ENCODE results near the gene AMMECR1.
"Not testable (repeated sequence)": the region's sequence is repeated elsewhere in the genome, so short reads cannot be mapped to it uniquely, and the experiment has no call there.

The AMMECR1 gene

GRCh38 chrX:110242371-110242770, 75.5 kb downstream of the AMMECR1 start:
- Histone ChIP-seq H3K4me3 (ENCODE audit: insufficient read length, low read depth) (no peak overlapping the region), H3K27me3 (ENCODE audit: insufficient read depth, insufficient read length) (no peaks in the 10 kb centered on the region), H3K9ac (ENCODE audit: insufficient read length, low read depth) (no peak overlapping the region), H3K9me3 (ENCODE audit: insufficient read depth, low read length) (no peaks in the 10 kb centered on the region), H3K4me1 (ENCODE audit: insufficient read depth, insufficient read length) (no peaks in the 10 kb centered on the region), H3K36me3 (ENCODE audit: insufficient read depth, insufficient read length, low read length) (no peaks in the 10 kb centered on the region)
- no peak for DNase-seq (ENCODE audit: low read depth, low spot score)
- TF ChIP-seq SUZ12 (IDR thresholded peaks at IDR 0.05; ENCODE audit: extremely low read depth, insufficient read depth, insufficient read length) (no peak), ZNF274 (IDR thresholded peaks at IDR 0.05; ENCODE audit: low read depth, low read length) (no peak)

GRCh38 chrX:110241816-110242215, 76.1 kb downstream of the AMMECR1 start:
- Histone ChIP-seq H3K4me1 (ENCODE audit: insufficient read depth, insufficient read length) (no peaks in the 10 kb centered on the region), H3K9me3 (ENCODE audit: insufficient read depth, low read length) (no peaks in the 10 kb centered on the region), H3K9ac (ENCODE audit: insufficient read length, low read depth) (no peak overlapping the region), H3K36me3 (ENCODE audit: insufficient read depth, insufficient read length, low read length) (no peaks in the 10 kb centered on the region), H3K27me3 (ENCODE audit: insufficient read depth, insufficient read length) (no peaks in the 10 kb centered on the region), H3K4me3 (ENCODE audit: insufficient read length, low read depth) (no peak overlapping the region)
- TF ChIP-seq YY1 (IDR thresholded peaks at IDR 0.05; ENCODE audit: insufficient read depth, insufficient read length) (no peak), SUZ12 (IDR thresholded peaks at IDR 0.05; ENCODE audit: extremely low read depth, insufficient read depth, insufficient read length) (no peak), ZNF274 (IDR thresholded peaks at IDR 0.05; ENCODE audit: low read depth, low read length) (no peak)
- no peak for DNase-seq (ENCODE audit: low read depth, low spot score)

- not testable (repeated sequence) for DNase-seq (ENCODE audit: low read depth, low spot score); H3K4me1 ChIP-seq (ENCODE audit: insufficient read depth, insufficient read length); H3K36me3 ChIP-seq (ENCODE audit: insufficient read depth, insufficient read length, low read length); H3K27me3 ChIP-seq (ENCODE audit: insufficient read depth, insufficient read length); H3K9me3 ChIP-seq (ENCODE audit: insufficient read depth, low read length); H3K4me3 ChIP-seq (ENCODE audit: insufficient read length, low read depth); H3K9ac ChIP-seq (ENCODE audit: insufficient read length, low read depth)
Measured at GRCh38 chrX:110238259-110238658, 79.6 kb downstream of the AMMECR1 start.

- not testable (repeated sequence) for H3K36me3 ChIP-seq (ENCODE audit: insufficient read depth, insufficient read length, low read length); H3K4me1 ChIP-seq (ENCODE audit: insufficient read depth, insufficient read length); DNase-seq (ENCODE audit: low read depth, low spot score); H3K9ac ChIP-seq (ENCODE audit: insufficient read length, low read depth); H3K9me3 ChIP-seq (ENCODE audit: insufficient read depth, low read length); H3K4me3 ChIP-seq (ENCODE audit: insufficient read length, low read depth); H3K27me3 ChIP-seq (ENCODE audit: insufficient read depth, insufficient read length)
Measured at GRCh38 chrX:110231485-110231884, 86.4 kb downstream of the AMMECR1 start.

GRCh38 chrX:110229497-110230111, 88.3 kb downstream of the AMMECR1 start:
- not testable (repeated sequence) for H3K4me1 ChIP-seq (ENCODE audit: insufficient read depth, insufficient read length); H3K27me3 ChIP-seq (ENCODE audit: insufficient read depth, insufficient read length); H3K36me3 ChIP-seq (ENCODE audit: insufficient read depth, insufficient read length, low read length); H3K9ac ChIP-seq (ENCODE audit: insufficient read length, low read depth); H3K9me3 ChIP-seq (ENCODE audit: insufficient read depth, low read length)
- peak overlapping the region; percentile 15 for H3K4me3 ChIP-seq (ENCODE audit: insufficient read length, low read depth)
- peak; percentile 46 for DNase-seq (ENCODE audit: low read depth, low spot score)

GRCh38 chrX:110228453-110228852, 89.4 kb downstream of the AMMECR1 start:
- Histone ChIP-seq H3K9me3 (ENCODE audit: insufficient read depth, low read length) (no peaks in the 10 kb centered on the region), H3K4me1 (ENCODE audit: insufficient read depth, insufficient read length) (no peaks in the 10 kb centered on the region), H3K4me3 (ENCODE audit: insufficient read length, low read depth) (no peak overlapping the region), H3K9ac (ENCODE audit: insufficient read length, low read depth) (no peak overlapping the region), H3K27me3 (ENCODE audit: insufficient read depth, insufficient read length) (no peaks in the 10 kb centered on the region), H3K36me3 (ENCODE audit: insufficient read depth, insufficient read length, low read length) (no peaks in the 10 kb centered on the region)
- TF ChIP-seq SUZ12 (IDR thresholded peaks at IDR 0.05; ENCODE audit: extremely low read depth, insufficient read depth, insufficient read length) (no peak), ZNF274 (IDR thresholded peaks at IDR 0.05; ENCODE audit: low read depth, low read length) (no peak), YY1 (IDR thresholded peaks at IDR 0.05; ENCODE audit: insufficient read depth, insufficient read length) (no peak)
- DNase-seq (ENCODE audit: low read depth, low spot score): no peak

GRCh38 chrX:110226931-110227330, 91.0 kb downstream of the AMMECR1 start:
- Histone ChIP-seq H3K36me3 (ENCODE audit: insufficient read depth, insufficient read length, low read length) (no peaks in the 10 kb centered on the region), H3K27me3 (ENCODE audit: insufficient read depth, insufficient read length) (no peaks in the 10 kb centered on the region), H3K4me1 (ENCODE audit: insufficient read depth, insufficient read length) (no peaks in the 10 kb centered on the region), H3K4me3 (ENCODE audit: insufficient read length, low read depth) (no peak overlapping the region), H3K9ac (ENCODE audit: insufficient read length, low read depth) (no peak overlapping the region), H3K9me3 (ENCODE audit: insufficient read depth, low read length) (no peaks in the 10 kb centered on the region)
- DNase-seq (ENCODE audit: low read depth, low spot score): no peak
- TF ChIP-seq SUZ12 (IDR thresholded peaks at IDR 0.05; ENCODE audit: extremely low read depth, insufficient read depth, insufficient read length) (no peak), YY1 (IDR thresholded peaks at IDR 0.05; ENCODE audit: insufficient read depth, insufficient read length) (no peak), ZNF274 (IDR thresholded peaks at IDR 0.05; ENCODE audit: low read depth, low read length) (no peak)

- DNase-seq (ENCODE audit: low read depth, low spot score): no peak
- H3K9me3 ChIP-seq (ENCODE audit: insufficient read depth, low read length): no peaks in the 10 kb centered on the region
- H3K4me3 ChIP-seq (ENCODE audit: insufficient read length, low read depth): no peak overlapping the region
- no peak overlapping the region for H3K9ac ChIP-seq (ENCODE audit: insufficient read length, low read depth)
- no peaks in the 10 kb centered on the region for H3K27me3 ChIP-seq (ENCODE audit: insufficient read depth, insufficient read length)
- H3K4me1 ChIP-seq (ENCODE audit: insufficient read depth, insufficient read length): no peaks in the 10 kb centered on the region
- no peaks in the 10 kb centered on the region for H3K36me3 ChIP-seq (ENCODE audit: insufficient read depth, insufficient read length, low read length)
- TF ChIP-seq ZNF274 (IDR thresholded peaks at IDR 0.05; ENCODE audit: low read depth, low read length) (no peak), SUZ12 (IDR thresholded peaks at IDR 0.05; ENCODE audit: extremely low read depth, insufficient read depth, insufficient read length) (no peak), YY1 (IDR thresholded peaks at IDR 0.05; ENCODE audit: insufficient read depth, insufficient read length) (no peak)
Measured at GRCh38 chrX:110224926-110225617, 92.8 kb downstream of the AMMECR1 start.
